Left colon (tissue), 2 donors: Measurements from ENCODE around the gene TP63. TPM values are rescaled to one million over a fixed set of nuclear protein-coding genes. Genes with fewer than 3 reads are reported as not detected.

ENCODE experiments used
- ATAC-seq: fragments of 200-7000 bp; cut with Tn5 transposase; one replicate; pipeline ENCODE4 v1.9.1; 2020; ENCODE audit warnings: mild to moderate bottlenecking, moderate library complexity
- DNase-seq, 2 donors: peaks; one replicate each; pipeline ENCODE4 v3.0.0-alpha.2; 2020
- intact Hi-C, 2 donors: fragments of 100-400 bp; cut with DNase I in 1 of 2; cut with micrococcal nuclease in 1 of 2; formaldehyde crosslinking; loops; one replicate each; pipeline versions ENCODE4 v1.11.2 to v1.14.0; 2022; cut with DNase I, micrococcal nuclease
- microRNA-seq, 2 donors: library from miRNA; unstranded; fragments of <30 nt; microRNA quantifications; one replicate each; pipeline versions ENCODE4 v1.1.0 to v1.2.0, GENCODE V29; 2020
- total RNA-seq, 2 donors: library from RNA; stranded (reverse); fragmentation: NEBNext Ultra II Directional; extraction: Animal tissue kit (Norgen Biotek cat#: 25700); gene quantifications; one replicate each; pipeline ENCODE4 v1.2.1, GENCODE V29; 2021
- donor health status: DM: no; HTN: no; CAD: no.
- donor health status: DM: yes; HTN: yes; CAD: no.

The TP63 gene
- total RNA-seq, 2 donors from 2014 or later = 0.11 TPM; not detected in 1

GRCh38 chr3:189927975-189928895, 297.0 kb downstream of the TP63 start:
- DNase-seq (no peak), ATAC-seq (no peak)
- intact Hi-C loops = no loop called here

DNA sequence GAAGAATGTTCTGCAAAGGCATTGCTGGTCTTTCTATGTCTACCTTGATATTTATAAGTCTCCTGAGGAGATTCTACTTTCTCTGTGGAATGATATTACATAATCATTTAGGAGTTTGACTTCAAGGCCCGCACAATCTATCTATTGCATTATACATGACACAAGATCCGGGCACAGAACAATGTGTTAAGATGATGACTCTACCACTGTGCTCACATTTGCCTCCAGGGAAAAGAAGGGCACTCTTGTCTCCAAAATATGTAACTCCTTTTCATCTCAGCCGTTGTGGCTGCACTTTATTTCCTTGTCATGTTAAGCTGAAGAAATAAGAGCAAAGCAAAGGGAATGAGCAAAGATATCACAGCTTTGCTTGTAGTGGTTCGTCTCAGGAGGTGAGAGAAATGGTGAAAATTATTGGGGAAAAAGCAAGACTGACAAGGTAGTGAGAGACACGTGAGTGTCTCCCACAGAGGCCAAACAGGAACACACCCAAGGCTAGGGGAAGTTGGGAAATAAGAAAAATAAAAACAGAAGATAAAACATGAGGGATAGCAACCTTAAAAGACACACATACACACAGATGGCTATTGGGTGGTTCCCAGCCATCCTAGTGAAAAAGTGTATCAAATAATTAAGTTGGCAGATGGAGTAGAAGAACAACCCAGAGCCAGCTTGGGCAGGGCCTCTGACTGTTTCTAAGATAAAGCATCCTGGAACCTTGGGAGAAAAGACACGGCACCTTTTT, 305.2 kb downstream of the TP63 start:
- intact Hi-C loops = no loop called here
- ATAC-seq (no peak), DNase-seq (no peak)

GRCh38 chr3:189937302-189938127, 306.3 kb downstream of the TP63 start:
- DNase-seq (no peak), ATAC-seq (no peak)
- intact Hi-C loops = no loop called here

DNA sequence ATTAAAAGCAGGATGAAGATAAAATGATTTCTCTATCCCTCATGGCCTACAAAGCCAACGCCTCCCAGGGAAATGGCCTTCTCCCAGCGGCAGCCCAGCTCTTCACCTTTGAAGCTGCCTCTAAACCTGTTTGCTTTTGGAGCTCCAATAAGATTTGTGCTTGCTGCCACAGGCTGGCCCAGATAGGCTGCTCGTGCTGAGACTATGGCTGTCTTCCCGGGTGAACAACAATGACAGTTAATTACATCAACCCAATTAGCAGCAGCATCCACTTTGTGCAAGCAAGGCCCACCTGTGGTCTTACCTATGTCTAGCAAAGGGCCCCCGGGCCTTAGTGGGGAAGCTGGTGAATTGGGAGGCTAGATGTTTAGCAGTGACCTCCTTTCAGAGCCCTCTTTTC, 309.9 kb downstream of the TP63 start:
- peak; percentile 33 for ATAC-seq
- peak in 1 of 2 donors; percentile 37 for DNase-seq
- intact Hi-C loops = loop anchor here in 1 of 2 donors (10.0 kb wide), 1 partner anchor 666 kb away; no protein-coding TSS in a partner anchor

- intact Hi-C loops = loop anchor here in 1 of 2 donors (10.0 kb wide), 1 partner anchor 667 kb away; no protein-coding TSS in a partner anchor
- no peak for DNase-seq
- ATAC-seq = peak; percentile 41
Measured at GRCh38 chr3:189941679-189942078, 310.5 kb downstream of the TP63 start.

- DNase-seq (no peak), ATAC-seq (no peak)
- intact Hi-C loops = loop anchor here in 1 of 2 donors (10.0 kb wide), 1 partner anchor 668 kb away; no protein-coding TSS in a partner anchor
Measured at GRCh38 chr3:189942948-189943347, 311.8 kb downstream of the TP63 start.

DNA sequence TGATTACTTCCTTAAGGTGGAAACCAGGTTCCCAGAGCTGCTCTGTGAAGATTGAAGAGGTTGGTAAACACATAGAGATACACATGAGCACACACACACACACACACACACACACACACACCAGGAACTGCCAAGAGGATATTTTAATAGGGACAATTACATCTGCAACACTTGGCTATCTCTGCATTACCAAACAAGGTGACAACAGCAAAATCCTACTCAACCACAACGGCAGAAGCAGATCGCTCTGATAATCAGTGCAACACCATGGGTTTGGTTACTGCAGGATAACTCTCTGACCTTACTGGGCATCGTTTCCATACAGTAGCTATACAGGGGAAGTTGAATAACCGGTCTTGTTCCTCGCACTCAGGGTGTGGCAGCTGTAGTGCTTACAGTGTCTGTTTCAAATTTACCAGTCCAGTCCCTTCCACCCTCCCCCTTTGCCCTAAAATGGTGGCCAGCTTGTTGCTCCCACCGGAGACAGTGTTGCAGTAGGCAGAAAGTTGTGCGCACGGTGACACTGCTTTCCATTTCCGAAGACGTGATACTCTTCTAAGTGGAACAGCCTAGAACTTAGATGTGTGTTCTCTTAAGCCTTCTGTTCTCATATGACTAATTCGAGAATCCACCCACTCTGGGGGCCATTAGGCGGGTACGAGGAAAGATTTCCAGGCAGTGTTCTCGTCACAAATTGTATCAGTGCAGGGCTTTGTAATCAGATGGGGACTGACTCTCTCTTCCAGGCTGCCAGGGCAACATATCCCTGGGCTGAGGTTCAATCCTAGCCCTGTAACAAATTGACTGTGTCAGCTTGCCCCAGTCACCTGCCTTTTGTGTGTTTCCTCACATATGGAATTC, 313.3 kb downstream of the TP63 start:
- peak; percentile 89 for ATAC-seq
- intact Hi-C loops = loop anchor here in 1 of 2 donors (10.0 kb wide), 1 partner anchor 670 kb away; no protein-coding TSS in a partner anchor
- DNase-seq = peak; percentile 72 to 79

DNA sequence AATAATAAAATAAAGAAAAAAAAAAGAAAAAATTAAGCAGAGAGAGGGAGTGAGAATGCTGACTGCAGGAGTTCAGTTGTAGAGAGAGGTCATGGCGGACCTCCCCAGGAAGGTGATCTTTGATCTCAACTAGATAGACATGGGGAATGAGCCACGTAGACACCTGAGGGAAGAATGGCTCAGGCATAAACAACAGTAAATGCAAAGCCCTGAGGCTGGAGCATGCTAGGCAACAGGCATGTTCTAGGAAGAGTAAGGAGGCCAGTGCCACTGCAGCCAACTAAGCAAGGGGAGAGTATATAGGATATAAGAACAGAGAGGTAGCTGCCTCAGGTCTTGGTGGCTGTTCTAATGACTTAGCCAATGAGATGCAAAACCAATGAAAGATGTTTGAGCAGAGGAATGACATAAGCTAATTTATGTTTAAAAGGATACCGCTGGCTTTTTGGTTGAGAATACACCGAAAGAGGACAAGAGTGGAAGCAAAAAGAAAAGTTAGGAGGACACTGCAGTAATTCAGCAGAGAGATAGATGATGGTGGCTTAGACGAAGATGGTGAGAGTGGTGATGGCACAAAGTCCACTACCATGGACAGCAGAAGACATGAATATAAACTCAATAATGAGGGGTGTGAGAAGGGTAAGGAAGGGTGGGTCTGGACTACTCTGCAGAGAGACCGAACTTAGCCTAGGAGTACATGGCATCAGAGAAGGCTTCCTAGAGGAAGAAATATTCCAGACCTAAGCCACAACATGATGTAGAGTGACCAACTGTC, 314.9 kb downstream of the TP63 start:
- intact Hi-C loops = loop anchor here in 1 of 2 donors (10.0 kb wide), 1 partner anchor 671 kb away; no protein-coding TSS in a partner anchor
- ATAC-seq = no peak
- no peak for DNase-seq

Small RNA genes within 50 kb of the gene (microRNA-seq; reads per million reads assigned to microRNA genes)
- 0 to 1.1 reads per million in 2 donors for gene MIR944
